NOMO-1 treated with DMSO at 0.1 percent for 48 hours (cell line): ENCODE results near the gene GRIA3.

ENCODE experiments used
- DNase-seq: peaks from one replicate; lab custom pipeline; 2025; ENCODE audit not compliant: unreplicated experiment; lab: John Stamatoyannopoulos, UW

The GRIA3 gene

DNA sequence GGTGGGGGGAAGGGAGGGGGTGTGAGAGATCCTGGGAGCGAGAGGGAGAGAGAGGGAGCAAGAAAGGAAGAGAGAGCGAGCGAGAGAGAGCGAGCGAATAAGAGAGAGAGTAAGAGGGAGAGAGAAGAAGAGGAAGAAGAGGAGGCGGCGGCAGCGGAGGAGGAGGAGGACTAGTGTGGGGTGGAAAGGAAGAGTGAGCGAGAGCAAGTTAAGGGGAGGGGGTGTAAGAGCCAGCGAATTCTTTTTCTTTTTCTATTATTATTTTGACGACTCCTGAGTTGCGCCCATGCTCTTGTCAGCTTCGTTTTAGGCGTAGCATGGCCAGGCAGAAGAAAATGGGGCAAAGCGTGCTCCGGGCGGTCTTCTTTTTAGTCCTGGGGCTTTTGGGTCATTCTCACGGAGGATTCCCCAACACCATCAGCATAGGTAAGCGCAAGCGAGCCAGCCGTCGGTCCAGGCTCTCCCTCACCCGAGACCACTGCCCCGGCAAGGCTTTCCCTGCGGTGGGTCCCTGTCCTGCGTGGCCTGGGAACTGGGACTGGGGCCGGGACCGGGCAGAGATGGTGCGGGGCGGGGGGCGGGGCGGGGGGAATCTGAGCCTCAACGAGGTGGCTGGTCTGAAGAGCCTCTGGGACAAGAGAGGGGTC is at the start of gene GRIA3:
TSS of gene GRIA3 (plus strand) at position 60 of the 647 bp plus-strand sequence. CDS start at position 318, 258 bp downstream.
- DNase-seq: peak; percentile 19

DNA sequence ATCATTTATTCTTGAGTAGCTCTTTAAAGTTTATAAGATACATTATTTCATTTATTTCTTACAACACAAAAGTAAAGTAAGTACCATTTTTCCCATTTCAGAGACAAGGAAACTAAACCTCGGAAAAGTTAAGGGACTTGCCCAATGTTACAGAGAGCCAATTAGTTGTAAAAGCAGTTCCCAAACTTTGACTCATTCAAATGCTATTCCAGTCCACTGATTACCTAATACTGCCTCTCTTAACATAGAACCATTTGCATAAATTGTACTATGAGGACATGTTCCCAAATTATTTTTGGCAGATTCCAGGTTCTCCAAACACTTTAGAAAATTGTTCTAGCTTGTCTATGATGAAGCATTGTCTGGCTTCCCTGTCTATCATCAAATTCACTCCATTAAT is 45.6 kb upstream of the GRIA3 start:
- DNase-seq: no peak

DNA sequence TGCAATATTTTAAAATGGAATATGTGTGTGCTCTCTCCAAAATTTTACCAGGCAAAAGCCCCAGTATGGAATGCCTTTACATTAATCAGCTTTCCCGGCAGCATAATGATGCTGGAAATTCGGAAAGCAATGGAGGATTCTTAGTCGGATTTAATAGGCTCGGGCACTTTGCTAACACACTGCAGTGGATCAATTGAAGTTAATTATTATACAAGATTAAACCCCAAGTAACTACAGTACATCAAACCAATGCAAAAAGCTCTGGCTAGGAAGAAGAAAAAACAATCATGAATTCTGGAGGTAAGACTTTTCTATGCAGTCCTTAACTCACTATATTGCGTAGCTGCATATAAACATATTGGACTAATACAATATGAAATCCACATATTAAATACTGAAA is 43.6 kb upstream of the GRIA3 start:
- no peak for DNase-seq

DNA sequence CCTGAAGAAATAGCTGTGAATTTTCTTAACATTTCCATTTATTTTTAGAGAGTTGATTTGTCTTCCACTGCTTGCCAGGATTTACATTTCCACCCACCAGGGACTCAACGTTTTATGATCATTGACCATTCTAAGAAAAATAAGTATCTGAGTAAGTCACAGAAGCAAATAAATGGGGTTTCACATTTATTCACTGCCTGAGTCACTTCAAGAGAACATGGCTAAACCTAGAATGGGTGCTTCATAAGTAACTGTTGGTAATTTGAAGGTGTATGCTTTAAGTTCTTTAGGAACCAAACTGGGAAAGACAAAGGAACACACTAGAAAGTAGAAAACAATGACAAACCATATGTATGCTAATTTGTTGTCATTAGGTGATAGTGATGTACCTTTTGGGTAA is 43.2 kb upstream of the GRIA3 start:
- no peak for DNase-seq

DNA sequence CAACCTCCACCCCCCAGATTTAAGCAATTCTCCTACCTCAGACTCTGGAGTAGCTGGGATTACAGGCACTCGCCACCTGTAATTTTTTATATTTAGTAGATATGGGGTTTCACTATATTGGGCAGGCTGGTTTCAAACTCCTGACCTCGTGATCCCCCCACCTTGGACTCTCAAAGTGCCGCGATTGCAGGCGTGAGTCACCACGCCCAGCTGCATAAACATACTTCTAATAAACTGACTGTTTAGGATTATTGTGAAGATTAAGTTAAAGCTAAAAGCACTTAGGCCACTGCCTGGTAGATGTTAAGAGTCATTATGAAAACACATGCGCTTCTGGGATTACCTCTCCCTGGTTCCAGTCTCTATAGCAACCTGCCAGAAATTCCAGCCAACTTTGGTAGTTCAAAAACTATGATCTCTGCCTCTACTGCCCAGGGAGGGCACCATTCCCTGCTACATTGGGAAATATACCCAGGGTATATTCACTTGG is 30.2 kb upstream of the GRIA3 start:
- no peak for DNase-seq

DNA sequence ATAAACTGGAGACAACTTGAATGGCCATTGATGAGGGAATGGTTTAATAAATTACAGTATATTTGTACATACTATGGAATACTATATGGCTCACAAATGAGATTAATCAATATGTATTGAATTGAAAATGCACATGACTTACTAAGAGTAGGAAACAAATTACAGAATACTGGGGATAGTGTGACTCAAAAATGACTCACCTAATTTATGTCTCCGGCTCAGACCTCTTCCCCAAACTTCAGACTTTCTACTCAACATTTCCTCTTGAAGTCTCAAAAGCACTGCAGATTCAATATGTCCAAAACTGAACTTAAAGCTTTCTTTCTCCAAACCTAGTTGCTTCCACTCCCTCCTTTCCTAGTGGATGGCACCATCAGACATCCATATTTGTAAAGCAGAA is 28.8 kb upstream of the GRIA3 start:
- peak; percentile 60 for DNase-seq

DNA sequence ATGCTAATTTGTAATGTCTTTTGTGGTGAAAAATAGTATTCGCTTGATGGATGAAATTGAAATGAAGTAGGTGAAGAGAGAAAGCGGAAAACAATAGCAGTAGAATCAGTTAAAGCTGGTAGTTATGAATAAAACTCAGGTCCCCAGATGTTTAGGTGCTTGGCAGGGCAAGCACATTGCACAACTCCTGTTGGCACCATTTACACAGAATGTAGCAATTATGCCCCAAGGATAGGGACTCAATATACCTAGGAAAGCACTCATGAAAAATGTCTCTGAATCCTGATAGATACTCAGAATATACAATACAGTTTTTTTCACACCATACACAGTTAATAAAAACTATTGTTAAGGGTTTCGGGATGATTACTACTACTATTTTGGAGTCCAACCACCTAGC is 26.5 kb upstream of the GRIA3 start:
- DNase-seq: no peak

DNA sequence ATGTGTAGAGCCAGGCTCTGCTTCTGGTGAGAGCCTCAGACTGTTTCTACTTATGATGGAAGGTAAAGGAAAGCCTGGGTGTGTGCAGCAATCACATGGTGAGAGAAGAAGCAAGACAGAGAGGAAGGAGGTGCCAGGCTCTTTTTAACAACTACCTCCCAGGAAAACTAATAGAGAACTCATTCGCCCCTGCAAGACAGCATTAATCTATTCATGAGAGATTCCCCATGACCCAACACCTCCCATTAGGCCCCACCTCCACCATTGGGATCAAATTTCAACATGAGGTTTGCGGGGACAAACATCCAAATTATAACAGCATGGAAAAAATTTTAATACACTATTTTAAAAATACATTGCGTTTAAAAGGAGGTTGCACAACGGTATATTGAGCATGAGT is 24.7 kb upstream of the GRIA3 start:
- no peak for DNase-seq

DNA sequence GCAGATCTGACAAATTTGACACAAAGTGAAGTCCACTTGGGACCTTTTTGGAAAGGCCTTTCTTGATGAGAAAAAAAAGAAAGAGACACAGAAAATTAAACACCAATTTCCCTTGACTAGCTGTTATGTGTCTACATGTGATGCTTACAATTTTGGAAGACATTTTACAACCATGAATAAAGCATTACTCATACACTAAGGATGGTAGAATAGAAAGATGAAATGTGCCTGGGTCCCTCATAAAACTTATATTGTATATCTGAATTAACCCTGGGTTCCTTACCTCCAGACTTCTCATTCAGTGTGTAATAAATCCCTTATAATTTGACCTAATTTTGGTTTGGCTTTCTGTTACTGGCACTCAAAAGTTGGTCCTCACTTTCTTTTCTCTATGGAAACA is 16.5 kb upstream of the GRIA3 start:
- no peak for DNase-seq

DNA sequence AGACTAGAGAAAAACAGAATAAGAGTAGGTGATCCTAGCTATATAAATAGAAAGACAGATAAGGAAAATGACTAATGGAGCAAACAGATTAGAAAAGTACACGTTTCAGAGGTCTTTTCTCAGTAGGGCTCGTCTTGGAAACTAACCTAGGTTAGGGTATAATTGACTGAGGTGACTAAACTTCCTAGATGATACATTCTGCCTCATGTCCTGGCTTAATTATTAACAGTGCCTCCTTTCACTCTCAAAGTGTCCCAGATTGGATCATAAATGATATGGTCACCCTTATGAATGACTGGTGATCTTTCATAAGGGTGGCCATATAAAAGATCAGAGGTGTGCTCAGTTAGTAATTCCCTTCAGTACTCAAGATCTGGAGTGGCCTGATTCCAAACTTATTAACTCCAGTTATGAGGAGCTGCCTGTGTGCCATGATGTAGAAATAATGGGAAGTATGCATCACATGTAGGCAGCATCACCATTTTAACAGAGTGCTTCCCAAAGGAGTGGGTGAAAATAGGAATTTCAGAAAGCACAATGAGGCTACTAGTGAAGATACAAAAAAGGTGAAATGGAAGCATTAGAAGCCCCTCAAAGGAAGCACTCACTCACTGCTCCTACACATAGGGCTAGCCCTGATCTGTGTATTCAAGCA is 14.7 kb upstream of the GRIA3 start:
- DNase-seq: no peak

DNA sequence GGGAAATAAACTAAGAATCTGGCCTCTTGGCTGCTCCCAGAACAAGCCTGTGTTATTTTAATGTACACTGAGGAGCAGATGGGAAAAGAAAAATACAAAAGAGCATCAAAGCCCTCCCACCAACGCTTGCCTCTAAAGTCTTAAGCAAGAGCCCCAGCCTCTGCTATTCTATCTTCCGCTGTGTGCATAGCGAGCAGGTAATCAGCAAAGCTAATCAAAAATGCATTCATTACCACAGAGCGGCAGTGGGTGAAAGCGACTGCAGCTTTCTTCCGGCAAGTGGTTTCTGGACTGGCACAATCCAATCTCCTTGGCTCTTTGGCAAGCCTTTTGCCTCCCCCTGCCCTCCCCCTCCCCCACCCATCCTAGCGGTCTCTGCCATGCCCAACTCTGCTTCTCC is 13.5 kb upstream of the GRIA3 start:
- no peak for DNase-seq

DNA sequence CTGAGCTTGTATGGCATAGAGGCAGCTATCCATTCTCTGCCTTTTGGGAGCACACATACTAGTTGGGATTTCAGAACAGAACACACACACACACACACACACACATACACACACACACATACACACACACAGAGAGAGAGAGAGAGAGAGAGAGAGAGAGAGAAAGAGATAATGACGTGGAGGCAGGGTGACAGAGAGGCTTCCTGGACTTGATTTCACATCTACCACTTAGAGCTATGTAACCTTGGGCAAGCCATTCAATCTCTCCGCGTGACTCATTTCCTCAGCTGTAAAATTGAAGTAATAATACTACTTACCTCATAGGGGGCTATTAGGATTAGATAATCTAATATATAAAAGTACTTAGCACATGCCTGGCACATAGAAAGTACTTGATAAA is 12.3 kb upstream of the GRIA3 start:
- DNase-seq: no peak

DNA sequence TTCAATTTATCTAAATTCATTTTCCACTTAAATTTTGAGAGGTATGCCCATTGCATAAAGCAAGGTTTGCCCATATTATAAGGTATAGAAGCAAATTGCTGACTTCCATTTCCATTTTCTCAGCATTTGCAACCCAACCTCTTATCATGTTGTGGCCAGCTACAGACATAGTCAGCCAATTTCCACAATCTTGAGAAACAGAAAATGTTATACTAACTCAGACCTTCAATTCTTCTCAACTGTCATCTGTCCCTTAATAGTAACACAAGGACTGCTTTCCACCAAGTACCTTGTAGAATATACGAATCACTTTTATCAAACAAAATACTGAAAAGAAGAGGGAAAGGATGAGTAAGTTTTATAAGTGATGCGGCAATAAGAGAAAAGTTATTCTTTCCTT is 11.2 kb upstream of the GRIA3 start:
- DNase-seq: no peak

DNA sequence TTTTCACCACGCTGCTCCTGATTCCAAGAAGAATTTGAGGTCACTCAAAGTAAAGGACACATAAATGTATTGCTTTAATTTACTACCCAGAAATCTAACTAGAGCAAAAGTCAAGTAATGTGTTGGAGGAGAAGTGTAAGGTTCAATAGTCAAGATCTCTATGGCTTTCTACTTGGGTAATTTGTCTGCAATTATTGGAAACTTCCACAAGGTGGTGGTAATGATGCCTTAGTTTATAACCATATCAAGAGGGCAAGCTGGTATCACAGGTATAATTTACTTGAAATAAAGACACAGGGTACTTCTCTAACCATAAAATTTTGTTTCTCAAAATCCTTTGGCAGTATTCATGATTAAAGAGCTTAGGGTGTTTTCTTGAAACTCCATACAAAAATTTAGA is 10.2 kb upstream of the GRIA3 start:
- DNase-seq: peak; percentile 42

DNA sequence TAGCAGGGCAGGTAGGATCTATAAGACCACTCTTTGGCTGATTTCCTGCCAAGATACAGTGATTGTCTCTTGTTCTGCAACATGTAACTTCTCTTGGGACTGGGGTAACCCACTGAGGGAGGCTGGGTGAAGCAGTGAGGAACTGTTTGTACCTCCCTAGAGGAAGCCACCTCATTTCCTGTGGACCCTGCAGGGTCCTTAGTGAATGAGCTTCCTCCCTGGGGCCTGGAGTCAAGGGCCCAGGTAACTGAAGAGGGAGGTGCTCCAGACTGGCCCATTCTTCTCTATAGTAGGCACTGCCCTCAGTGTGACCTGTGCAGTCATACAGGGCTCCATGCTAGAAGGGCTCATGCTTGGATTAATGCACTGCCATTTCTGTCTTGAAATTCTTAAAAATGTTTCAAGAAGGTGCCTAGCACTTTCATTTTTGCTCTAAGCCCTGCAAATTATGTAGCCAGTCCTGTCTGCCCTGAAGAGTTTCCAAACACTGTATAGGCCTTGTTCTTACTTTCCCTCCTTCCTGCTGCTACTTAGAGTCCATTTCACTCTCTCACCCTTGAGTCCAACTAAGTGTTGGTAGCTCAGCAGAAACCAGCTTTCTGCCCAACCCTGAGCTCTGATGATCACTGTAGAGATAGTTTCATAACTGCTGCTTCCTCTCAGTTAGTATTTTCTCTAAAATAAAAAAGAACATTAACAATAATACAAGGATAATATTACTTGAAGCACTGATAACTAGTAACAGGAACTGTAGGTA is 8.5 kb upstream of the GRIA3 start:
- DNase-seq: no peak

DNA sequence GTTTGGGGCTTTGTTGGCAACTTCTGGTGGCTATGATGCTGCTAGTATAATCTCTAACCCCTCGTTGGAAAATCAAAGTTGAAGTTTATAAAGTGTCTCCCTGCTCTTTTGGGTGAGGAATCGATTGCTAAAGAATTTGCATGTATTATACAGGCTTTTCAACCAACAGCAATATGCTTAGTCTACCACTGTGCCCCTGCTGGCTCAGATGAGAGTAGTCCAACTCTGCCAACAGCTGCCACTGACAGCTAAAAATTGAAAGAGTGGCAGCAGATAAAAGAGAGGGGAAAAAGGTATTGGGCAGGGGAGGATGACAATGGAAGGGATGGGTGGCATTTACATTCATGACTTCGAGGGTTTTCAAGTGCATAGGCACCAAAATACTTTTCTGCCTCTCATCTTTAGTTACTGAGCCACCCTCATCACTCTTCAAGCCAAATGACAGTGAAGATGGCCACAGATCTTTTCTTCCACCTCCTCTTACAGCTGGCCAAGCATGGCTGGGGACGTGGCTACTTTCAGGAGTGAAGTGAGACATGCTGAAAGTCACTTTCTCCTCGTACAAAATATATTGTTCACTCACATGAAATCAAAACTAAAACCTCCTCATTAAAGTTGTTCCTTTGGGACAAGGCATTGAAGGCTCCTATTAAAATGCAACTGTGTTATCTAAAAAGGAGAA is 2.7 kb upstream of the GRIA3 start:
- no peak for DNase-seq

DNA sequence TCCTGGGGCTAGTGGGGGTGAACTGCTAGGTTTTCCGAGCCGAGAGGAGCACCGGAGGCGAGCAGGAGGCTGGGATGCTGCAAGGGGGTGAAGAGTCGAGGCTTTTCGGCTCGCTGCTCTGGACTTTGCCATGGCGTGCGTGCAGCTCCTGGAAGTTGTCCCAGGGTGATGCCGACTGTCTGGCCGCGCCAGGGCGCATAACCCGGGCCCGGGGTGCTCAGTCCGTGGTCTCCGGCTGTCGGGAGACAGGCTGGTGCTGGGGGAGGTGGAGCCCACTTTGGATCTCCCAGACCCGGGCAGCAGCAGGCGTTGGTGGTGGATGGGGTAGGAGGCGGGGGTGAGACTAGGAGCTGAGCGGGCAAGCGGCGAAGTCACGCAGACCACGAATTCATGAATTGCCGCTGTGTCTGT is 793 bp downstream of the GRIA3 start:
- DNase-seq: no peak

DNA sequence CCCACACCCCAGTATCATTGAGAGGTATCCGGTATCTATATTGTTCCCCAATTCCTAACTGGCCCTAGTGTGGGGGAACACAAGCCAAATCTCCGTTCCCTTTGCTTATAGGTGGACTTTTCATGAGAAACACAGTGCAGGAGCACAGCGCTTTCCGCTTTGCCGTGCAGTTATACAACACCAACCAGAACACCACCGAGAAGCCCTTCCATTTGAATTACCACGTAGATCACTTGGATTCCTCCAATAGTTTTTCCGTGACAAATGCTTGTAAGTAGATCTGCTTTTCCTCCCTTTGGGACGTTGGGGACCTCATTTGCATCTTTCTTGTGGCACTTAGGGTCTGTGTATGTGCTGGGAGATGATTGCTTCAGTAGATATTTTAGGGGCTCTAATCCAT is 1.6 kb downstream of the GRIA3 start:
- no peak for DNase-seq

DNA sequence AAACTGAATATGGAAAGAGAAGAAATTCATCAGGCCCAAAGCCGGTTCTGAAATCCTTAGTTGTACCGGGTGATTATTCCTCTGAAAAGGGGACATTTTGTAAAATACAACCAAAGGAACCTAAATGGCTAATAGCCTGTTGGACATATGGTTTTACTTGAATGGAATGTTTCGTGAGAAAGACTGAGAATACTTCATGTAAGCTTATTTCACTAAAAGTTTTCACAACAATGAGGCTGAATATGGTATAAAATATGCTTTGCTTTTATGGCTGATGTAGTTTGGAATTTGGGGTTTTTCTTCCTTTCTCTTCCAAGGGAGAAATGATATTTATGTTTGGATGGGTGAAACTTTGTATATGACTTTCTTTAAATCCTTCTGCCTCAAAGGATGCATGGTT is 2.7 kb downstream of the GRIA3 start:
- DNase-seq: no peak

DNA sequence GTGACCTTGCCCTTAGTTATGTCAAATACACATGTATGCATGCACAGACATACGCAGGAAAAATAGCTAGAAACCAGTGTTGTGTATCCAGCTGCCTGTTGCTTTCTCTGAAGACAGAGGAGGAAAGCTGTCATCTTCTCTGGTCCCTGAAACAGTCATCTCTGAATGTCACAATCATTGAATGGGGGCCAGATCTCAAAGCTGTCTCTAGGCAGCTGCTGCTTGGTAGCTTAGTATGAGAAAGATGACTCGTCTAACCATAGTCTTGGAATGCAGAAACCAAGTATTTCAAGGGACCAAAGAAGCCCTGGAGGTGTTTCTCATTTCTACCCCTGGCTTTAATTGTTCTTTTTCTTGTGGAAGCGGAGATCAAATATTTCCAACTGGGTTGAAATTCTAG is 4.0 kb downstream of the GRIA3 start:
- DNase-seq: no peak

DNA sequence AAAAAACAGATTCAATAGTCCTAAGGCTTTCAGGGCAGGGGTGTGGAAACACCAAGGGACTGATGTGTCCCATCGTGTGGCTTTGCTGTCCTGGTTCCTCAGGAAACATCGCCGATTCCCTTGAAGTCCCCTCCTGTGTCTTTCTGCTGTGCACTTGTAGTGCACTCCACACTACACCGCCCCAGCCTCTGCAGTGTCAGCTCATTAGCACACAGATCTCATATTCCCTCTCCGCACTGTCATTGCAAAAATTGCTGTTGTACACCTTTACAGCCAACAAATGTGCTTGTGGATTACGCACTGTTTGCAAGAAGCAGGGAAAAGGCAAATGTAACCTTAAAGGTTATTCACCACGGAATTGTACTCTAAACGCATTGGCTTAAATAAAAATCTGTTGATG is 5.3 kb downstream of the GRIA3 start:
- no peak for DNase-seq

DNA sequence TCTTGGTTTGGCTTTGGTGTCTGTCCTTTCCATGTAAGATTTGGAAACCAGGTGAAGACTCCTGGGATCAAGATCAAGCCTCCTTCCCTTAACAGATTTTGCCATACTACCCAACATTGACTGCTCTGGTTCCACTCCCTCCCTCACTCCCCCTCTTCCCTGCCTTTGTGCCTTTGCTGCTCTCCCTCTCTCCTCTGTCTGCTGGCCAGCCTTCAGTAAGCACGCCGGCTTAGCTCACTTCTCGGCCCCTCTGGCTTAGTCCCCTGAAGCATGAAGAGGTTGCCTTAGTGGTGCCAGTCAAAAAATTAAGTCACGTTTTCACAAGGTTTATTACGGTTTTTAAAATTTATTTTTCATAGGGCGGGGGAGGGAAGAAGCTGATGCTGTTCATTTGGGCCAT is 6.0 kb downstream of the GRIA3 start:
- DNase-seq: no peak
